ENCODE results near the gene TARBP1.
A peak's percentile ranks its signal among the peaks of the same experiment; 100 is the strongest.
"Not testable (repeated sequence)": the region's sequence is repeated elsewhere in the genome, so short reads cannot be mapped to it uniquely, and the experiment has no call there.

The TARBP1 gene, protein sequence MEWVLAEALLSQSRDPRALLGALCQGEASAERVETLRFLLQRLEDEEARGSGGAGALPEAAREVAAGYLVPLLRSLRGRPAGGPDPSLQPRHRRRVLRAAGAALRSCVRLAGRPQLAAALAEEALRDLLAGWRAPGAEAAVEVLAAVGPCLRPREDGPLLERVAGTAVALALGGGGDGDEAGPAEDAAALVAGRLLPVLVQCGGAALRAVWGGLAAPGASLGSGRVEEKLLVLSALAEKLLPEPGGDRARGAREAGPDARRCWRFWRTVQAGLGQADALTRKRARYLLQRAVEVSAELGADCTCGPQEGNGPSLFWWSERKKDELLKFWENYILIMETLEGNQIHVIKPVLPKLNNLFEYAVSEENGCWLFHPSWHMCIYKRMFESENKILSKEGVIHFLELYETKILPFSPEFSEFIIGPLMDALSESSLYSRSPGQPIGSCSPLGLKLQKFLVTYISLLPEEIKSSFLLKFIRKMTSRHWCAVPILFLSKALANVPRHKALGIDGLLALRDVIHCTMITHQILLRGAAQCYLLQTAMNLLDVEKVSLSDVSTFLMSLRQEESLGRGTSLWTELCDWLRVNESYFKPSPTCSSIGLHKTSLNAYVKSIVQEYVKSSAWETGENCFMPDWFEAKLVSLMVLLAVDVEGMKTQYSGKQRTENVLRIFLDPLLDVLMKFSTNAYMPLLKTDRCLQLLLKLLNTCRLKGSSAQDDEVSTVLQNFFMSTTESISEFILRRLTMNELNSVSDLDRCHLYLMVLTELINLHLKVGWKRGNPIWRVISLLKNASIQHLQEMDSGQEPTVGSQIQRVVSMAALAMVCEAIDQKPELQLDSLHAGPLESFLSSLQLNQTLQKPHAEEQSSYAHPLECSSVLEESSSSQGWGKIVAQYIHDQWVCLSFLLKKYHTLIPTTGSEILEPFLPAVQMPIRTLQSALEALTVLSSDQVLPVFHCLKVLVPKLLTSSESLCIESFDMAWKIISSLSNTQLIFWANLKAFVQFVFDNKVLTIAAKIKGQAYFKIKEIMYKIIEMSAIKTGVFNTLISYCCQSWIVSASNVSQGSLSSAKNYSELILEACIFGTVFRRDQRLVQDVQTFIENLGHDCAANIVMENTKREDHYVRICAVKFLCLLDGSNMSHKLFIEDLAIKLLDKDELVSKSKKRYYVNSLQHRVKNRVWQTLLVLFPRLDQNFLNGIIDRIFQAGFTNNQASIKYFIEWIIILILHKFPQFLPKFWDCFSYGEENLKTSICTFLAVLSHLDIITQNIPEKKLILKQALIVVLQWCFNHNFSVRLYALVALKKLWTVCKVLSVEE (N-terminal part only)

DNA sequence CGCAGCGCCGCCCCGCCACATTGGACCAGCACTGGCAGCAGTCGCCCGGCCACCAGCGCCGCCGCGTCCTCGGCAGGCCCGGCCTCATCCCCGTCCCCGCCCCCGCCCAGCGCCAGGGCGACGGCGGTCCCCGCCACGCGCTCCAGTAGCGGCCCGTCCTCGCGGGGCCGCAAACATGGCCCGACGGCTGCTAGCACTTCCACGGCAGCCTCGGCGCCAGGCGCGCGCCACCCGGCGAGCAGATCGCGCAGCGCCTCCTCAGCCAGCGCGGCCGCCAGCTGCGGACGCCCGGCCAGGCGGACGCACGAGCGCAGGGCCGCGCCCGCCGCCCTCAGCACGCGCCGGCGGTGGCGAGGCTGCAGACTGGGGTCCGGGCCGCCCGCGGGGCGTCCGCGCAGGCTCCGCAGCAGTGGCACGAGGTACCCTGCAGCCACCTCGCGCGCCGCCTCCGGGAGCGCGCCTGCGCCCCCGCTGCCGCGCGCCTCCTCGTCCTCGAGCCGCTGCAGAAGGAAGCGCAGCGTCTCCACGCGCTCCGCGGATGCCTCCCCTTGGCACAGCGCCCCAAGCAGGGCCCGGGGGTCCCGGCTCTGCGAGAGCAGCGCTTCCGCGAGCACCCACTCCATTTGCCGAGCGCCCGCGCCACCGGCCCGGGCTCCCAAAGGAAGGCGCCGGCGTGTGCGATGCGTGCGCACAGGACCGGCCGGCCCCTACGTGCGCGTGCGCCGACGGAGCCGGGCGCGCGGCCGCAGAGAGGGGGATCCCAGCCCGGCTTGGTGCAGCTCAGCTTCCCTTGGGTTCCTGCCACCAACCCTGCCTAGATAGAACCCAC lies at the start of gene TARBP1:
TARBP1 (minus strand) TSS at position 699 of the 829 bp plus-strand sequence; CDS start at position 623, 76 bp downstream.
- peak; percentile 60 for DNase-seq (ENCODE audit: low spot score)

DNA sequence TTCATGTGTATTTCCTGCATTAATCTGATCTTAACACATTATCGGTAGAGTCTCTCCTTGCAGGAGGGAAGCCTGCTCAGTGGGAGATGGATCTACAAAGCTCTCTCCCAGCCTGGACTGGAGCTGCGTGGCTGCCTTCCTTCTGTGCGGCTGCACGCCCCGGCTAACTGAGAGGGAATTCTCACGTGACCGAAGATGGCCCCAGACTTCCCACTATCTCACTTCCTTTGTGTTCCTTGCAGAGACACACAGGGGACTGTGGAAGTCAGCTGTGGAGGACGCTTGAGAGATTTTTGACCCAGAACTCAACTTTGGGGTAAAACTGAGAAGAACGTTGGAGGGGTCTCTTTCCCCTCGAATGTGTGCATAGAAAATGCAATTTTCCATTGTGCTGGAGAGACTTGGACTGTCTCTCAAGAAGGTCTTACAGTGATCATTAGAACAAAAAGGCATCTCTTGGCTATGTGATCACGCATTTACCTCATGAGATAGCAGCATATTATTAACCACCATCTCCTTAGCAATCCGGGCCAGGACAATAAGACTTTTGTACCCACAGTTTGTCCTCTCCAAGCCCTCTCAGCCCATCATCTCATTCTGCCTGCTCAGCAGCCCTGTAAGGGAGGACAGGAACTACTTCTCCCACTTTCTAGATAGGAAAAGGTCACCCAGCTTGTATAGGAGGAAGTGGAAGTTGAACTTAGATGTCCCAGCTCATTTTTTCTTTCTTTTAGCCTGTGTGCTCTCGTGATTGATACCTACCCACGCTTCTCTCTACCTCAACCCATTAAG lies 49.3 kb upstream of the TARBP1 start:
- no peak for DNase-seq (ENCODE audit: low spot score)

DNA sequence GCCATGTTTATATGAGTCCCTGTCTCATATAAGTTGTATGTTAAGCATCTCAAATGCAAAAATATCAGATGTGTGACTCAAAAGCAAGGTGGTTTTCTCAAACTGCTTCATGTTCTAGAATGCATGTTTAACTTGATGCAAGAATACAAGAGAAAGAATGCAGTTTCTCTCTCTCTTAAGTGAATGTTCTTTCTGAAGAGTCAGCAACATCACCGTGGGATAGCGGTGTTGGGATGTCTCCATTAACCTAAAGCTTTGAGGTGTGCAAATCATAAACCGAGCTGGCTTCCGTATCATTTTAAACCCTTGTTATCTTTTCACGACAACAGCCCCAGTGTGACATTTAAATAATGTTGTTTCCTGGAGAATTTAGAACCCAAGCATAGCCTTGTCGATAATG lies 48.4 kb upstream of the TARBP1 start:
- DNase-seq (ENCODE audit: low spot score) = no peak

DNA sequence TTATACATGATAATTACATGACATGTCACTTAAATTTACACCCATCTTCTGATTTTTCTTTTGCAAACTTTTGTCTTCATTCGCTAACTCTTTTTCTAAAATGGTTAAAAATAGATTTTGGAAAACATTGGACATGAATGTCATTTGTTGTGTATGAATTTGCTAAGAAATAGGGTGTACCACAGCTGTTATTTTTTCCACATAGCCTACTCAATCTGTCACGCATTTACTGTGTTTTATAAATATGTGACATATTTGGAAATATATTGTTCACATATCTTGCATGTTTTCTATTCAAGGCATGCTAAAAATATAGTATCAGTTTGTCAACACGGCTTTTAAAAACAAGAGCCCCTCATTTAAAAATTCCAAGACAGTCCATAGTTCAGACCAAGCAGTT lies 47.9 kb upstream of the TARBP1 start:
- DNase-seq (ENCODE audit: low spot score) = no peak

DNA sequence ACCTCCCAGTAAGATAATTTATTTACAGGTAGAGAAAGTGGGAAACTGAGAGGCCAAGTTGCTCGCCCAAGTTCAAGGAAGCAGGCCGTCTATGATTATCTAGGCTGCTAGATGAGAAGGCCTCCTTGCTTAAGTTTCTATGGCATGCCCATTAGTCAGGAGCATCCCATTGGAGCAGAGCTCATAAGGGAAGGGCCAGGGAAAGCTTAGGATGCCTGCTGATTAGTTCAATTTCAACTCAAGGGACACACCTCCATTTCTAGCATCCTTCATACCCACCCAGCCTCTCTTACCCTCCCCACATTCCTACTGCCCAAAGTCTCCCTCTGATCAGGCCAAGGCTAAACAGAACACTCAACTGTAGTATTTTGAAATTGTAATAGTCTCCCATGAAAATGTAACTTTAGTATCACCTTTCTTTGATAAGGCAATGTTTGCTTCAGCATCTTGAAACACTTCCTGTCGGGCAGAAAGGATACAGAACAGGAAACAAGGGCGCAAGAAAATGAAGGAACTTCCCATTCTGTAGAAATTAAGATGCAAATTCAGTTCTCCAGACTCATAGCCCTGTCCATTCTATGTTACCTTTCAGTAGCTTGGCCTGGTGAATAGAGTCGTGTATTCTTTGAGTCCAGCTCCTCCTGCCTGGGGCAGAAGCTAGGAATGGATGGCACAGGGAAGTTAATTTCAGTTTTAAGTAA lies 46.3 kb upstream of the TARBP1 start:
- no peak for DNase-seq (ENCODE audit: low spot score)

DNA sequence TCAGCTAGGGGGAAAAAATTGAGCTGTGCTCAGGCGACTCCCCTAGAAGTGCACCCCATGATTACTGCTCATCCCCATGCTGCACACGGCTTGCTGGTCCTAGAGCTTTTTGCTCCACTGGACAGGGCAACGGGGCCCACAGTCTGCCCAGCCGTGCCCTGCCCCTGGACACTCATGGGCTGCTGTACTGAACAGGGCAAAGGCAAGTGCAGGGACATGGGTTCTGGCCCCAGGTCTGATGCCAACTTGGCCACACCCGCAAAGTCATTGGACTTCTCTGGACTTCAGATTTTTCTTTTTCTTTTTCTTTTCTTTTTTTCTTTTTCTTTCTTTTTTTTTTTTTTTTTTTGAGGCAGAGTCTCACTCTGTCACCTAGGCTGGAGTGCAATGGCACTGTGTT lies 42.9 kb upstream of the TARBP1 start:
- peak; percentile 64 for DNase-seq (ENCODE audit: low spot score)

DNA sequence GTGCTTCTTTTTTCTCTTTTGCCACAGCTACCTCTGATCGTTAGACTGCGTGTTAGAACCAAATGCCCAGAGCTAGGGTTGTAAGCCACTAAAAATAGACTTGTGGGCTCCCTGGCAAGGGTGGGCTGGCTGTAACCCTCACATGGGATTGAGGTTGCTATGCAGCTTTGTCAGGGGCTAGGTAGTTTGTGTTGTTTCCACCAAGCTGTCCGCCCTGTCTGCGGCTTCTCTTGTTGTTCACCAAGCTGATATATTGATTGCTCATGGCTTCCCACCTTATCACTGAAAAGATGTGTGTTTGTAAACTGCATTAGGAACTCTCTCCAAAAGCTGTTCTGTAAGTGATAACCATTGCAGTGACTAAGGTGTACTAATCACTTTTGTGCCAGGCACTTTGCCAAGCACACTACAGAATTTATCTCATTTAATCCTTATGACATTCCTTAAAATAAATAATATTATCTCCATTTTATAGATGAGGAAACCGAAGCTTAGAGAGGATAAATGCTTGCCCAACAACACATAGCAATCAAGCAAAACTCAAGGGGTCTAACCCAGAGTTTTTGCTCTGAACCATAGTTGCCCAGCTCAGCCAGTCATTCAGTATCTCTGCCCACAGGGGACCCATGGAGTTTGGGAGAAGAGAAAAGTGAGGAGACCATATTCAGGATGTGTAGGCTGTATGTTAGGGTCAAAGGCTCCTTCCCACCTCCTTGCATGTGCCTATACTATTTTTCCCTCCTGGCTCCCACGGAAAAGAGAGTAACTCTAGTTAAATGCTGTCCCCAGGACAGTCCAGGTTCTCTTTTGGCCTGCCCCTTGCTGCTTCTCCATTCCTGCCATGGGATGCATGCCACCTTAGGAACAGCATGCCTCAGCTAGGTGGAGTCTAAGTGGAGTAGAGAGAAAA lies 42.2 kb upstream of the TARBP1 start:
- peak; percentile 93 for DNase-seq (ENCODE audit: low spot score)

DNA sequence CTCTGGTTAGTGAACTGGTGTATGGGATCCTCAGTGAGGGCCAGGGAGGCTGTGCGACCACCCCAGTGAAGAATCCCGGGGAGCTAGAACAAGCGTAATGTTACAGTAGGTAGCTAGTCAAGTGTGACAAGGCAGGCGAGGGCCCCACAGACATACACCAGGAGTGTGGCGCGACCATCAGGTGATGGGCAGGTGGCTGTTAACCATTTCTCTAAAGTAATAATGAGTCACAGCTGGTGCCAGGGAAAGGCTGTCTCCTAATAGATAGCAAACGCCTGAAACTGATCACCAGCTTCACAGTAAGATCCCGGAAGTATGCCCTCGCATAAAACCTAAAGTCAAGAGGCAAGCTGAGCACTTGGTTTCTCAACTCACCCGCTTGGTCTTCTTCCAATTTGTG lies 40.5 kb upstream of the TARBP1 start:
- peak; percentile 67 for DNase-seq (ENCODE audit: low spot score)

DNA sequence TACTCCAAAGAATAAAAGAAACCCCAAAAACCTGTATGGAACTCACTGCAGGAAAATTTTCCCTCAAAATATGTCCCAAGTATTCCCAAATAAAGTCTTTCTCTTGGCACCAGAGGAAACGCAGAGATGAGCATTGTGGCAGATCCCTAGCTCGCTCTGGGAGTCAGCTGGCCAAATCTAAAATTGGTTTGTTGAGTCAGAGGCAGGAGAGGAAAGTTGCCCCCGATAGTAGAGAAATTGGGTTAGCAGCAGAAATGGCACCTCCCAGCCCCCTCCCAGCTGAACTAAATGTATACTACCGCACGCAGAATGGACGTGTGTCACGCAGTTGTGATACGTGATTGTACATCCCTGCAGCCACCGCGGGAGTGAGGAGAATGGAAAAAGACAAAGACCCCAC lies 39.9 kb upstream of the TARBP1 start:
- no peak for DNase-seq (ENCODE audit: low spot score)

DNA sequence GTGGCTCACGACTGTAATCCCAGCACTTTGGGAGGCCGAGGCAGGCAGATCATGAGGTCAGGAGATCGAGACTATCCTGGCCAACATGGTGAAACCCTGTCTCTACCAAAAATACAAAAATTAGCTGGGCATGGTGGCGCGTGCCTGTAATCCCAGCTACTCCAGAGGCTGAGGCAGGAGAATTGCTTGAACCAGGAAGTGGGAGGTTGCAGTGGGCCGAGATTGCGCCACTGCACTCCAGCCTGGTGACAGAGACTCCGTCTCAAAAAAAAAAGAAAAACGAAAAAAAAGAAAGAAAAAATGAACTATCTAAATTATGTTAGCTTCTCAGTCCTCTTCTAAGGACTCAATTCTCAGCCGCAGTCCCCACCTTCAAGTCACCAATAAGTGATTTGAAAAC lies 39.1 kb upstream of the TARBP1 start:
- DNase-seq (ENCODE audit: low spot score) = not testable (repeated sequence)

DNA sequence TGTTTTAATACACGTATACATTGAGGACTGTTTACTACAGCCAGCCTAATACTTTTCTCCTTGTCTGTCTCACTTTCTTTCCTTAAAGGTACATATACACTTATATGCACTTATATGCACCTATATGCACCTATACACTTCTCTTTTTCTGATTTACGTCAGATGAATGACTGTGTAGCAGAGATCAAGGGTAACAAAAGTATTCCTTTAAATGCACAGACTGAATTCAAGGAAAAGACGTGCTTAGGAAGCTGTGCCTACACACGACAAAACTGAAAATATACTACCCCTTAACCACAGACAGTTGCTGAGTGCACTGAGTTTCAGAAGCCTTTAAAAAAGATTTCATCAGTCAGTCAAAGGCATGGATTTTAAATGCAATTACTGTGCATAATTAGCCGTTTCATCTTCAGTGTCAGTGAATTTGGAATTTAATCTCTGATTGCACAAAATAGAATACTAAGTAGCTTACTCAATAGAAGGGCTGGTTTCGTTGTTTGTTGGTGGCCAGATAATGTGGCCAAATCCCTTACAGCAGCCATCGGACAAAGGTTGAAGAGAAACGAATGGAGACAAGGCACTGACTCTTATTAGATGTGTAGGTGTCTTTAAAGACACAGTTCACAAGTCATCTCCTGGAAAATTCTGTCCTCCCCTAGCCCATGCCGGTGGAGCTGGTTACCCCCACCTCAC lies 38.3 kb upstream of the TARBP1 start:
- DNase-seq (ENCODE audit: low spot score) = no peak

DNA sequence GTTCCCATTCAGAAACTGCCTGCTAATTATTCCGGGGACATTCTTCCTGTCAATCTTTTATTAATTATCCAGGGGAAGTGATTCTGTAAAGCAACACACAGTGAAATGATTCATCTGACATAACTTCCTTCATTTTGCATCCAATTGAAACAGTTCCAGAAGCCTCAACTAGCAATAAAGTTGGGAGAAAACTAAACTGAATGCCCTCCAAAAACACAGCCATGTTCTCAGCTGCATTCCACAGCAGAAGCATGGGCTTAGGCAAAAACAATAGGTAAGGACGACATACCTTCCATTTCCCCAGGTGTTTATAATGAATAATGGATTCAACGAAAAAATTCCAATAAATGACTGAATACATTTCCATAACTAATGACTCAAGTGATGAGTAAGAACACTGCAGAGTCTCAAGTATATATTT lies 36.9 kb upstream of the TARBP1 start:
- no peak for DNase-seq (ENCODE audit: low spot score)

DNA sequence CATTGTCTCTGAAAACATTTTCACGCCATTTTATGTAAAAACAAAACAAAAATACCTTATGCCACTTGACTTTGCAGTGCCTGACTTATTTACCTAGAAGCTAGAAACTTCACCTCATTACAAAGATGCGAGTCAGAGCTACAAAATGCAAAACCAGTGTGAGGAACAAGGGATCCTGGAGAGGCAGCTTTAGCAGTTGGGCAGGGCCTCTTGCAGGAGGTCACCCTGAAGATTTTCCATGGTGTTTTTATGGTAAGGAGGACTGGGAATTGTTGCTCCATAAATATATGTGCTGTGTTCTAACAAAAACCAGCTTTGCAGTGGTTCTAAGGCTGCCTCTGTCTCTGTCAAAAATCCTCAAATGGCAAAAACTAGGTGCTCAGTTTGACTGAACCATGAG lies 36.4 kb upstream of the TARBP1 start:
- no peak for DNase-seq (ENCODE audit: low spot score)

DNA sequence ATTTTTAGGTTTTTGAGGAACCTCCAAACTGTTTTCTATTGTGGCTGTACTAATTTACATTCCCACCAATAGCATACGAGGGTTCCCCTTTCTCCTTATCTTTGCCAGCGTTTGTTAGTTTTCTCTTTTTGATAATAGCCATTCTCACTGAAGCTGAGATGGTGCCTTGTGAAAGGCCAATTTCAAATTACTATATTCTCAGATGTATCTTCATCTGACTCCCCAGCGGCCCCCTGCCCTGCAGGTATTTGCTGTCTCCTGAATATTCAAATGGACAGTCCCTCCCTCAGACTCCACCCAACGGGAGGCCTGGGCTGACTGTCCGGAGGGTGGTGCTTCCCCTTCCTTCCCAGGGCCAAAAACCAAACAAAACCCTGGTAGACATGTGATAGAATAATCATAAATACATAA lies 33.5 kb upstream of the TARBP1 start:
- no peak for DNase-seq (ENCODE audit: low spot score)

DNA sequence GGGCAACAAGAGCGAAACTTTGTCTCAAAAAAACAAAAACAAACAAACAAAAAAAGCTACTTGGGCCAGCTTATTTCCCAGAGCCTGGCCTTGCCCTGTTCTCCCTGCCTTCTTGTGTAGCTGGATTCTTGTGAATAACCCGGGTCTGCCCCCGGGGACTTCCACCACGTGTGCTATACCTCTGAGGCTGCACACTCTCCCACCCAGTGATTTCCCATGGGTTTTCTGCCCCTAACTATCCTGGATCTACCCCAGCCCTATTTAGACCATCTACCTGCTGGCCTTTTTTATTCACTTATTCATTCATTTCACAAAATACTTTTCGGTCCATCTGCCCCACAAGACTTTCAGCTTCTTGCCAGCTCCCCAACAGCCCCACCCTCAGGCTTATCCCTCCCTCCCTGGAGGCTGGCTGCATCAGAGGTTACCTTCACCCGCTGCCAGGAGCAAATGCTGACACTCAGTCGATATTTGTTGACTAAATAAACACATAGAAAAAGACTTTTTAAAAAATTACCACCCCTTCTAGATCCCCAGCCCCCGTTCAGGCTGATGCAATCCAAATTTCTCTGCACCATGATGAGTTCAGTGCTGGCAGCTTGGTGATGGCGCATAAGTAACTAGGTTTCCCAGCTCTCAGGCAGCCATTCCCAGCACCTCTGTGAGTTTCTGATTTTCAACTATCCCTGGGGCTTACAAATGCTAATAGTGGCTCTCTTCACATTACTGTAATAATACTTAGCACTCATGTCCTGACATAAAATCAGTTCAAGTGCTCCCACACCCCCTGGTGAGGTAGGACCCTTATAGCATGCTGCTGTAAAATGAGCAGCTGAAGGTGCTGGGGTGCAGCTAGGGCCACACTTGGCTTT lies 30.7 kb upstream of the TARBP1 start:
- DNase-seq (ENCODE audit: low spot score) = peak; percentile 55

DNA sequence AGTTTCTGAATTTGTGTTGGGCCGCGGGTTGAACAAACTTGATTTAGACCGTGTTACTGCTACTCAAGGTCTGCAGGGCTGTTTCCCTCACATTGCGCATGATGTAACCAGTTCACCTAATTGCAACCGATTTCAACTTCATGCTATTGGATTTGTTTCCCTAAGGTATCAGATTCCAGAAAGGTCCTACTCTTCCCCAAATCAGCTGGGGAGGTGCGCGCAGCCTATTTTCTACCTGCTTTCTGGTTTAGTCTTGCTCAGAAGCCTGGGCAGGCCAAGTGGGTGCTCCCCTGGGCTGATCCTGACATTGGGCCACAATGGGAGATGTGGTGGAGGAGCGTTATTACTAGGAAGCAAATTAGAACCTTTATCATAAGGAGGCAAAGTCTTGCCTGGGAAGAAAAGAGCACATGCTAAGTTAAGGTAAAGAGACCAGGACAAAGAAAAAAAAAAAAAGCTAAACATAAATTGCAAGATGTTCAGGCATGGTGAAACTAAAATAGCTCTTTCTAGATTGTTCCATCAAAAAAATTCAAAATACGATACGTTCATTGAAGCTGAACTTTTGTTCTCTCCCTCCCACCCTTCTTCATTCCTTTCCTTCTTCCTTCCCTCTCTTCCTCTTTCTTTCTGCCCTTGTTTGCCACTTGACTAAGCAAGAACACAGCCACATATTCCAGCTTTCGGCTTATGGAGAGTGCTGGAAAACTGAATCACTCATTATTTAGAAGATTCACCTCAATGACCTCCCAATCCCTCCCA lies 28.8 kb upstream of the TARBP1 start:
- DNase-seq (ENCODE audit: low spot score) = no peak
